CD4-positive, alpha-beta T cell treated with Interferon gamma for 1 hour (primary cell): ENCODE measurements around the gene CWC27.
A peak's percentile ranks its signal among the peaks of the same experiment; 100 is the strongest.

Experiments used
- DNase-seq: peaks from one replicate; pipeline ENCODE4 v3.0.0-alpha.2; 2020

The CWC27 gene

GRCh38 chr5:64768358-64769312 is at the start of gene CWC27, which contains the start of gene SREK1IP1:
Gene CWC27 (plus strand): TSS chr5:64768930. CDS start chr5:64769147, 217 bp downstream.
Gene SREK1IP1 (minus strand): TSS chr5:64768691. CDS start chr5:64768517, 174 bp downstream.
- peak; percentile 77 for DNase-seq

DNA sequence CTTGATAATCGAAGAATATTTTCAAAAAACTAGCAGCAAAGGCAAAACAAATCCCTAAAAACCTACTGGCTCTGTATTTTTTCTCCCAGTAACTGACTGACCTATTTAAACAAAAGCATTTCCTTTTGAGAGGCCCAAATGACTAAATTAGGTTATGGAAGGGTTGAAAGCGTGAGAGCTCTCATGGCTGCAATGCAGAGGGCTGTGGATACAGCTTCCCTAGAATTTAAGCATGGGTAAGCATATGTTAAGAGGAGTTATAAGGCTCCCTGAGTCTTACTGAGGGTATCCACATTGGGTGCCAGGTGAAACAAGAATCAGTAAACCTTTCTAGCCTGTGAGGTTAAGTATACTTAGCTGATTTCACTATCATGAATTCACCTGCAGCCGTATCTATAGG is 46.1 kb upstream of the CWC27 start:
- no peak for DNase-seq

- no peak for DNase-seq
Measured at GRCh38 chr5:64727150-64727549, 41.6 kb upstream of the CWC27 start.

GRCh38 chr5:64742411-64742810 is 26.3 kb upstream of the CWC27 start:
- DNase-seq, result no peak

- DNase-seq, result no peak
Measured at GRCh38 chr5:64742821-64743220, 25.9 kb upstream of the CWC27 start.

DNA sequence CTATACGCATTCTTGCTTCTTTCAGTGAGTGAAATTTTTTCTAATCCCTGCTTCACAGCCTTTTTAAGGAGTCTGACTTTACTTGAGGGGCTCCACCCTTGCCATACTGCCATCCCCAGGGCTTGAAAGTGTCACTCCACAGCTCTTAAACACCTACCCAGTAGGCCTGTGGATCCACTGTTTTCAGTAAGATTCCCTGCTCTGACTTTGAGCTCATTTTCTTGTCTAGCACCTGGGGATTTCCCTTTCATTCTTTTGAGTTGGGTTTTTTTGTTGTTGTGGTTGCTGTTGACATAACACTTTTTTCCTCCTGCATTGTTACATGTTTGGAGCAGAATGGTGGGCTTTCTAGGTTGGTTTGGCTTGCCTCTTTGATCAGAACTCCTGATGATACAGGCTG is 23.8 kb upstream of the CWC27 start:
- no peak for DNase-seq

GRCh38 chr5:64746446-64746845 is 22.3 kb upstream of the CWC27 start:
- DNase-seq, result no peak

- no peak for DNase-seq
Measured at GRCh38 chr5:64749385-64749784, 19.3 kb upstream of the CWC27 start.

- DNase-seq, result no peak
Measured at GRCh38 chr5:64754066-64754465, 14.7 kb upstream of the CWC27 start.

DNA sequence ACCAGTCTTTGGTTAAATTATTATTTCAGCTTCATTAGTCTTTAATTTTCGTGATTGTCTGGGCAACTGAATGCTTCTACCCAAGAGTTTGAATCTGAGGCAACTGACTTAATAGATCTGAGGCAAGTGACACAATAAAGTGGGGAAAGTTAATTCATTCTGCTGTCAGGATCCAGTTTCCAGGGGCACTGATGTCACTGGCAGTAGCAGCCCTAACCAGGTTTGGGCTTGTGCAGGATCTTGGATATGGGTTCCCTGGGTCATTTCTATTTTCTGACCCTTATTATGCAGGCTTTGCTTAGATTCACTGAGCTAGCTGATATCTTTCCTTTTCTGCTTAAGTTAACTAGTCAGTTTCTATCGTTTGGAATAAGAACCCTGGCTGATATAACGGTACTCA is 9.8 kb upstream of the CWC27 start:
- no peak for DNase-seq

DNA sequence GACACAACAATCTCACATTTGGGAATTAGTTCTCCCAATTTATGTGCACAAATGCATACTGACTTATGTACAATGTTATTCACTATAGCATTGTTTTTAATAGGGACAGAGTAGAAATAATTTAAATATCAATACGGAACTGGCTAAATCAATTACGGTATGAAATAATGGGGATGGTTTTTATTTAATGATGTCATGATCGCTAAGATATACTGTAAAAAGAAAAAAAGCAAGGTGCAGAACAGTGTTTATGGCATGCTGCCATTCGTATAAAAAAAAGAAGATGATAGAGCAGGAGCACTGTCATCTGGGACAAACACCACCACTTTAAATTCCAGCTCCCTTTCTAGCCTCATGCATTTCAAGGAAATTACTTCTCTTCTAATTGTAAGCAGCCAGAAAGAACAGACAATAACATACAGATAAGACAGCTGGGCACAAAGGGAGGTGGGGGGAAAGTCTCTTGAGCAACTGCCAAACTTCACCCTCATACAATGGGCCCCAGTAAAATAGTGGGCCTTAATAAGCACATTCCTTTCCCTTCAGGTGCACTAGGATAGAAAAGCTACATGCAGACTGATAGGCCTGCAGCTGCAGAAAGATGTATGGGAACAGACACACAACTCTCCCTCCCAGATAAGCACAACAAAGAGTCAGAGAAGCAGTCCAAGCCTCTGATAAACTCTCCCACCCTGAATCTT is 8.6 kb upstream of the CWC27 start:
- no peak for DNase-seq

DNA sequence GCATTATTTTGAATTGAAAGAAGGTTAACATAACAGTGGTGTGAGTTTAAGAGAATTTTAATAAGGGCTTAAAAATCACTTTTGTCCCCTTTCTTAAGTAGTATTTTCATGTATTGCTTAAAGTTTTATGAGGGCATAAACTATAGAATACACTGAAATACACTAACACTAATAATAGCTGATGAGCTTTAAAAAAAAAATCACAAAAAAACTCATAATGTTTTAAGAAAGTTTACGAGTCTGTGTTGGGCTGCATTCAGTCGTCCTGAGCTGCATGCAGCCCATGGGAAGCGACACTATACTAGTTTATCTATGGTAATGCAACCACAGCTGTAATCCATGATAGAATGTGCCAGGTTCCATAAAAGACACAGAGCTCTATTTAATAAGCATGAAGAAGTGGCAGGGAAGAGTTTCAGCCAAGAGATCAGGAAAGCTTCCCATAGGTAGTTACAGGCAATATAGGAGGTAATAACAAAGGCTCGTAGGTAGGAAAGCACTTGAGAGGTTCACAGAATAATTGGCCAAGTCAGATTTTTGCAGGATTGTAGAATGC is 4.7 kb upstream of the CWC27 start:
- DNase-seq, result no peak

GRCh38 chr5:64765804-64766504 is 2.8 kb upstream of the CWC27 start:
- no peak for DNase-seq

- DNase-seq, result no peak
Measured at GRCh38 chr5:64766941-64767340, 1.8 kb upstream of the CWC27 start.

DNA sequence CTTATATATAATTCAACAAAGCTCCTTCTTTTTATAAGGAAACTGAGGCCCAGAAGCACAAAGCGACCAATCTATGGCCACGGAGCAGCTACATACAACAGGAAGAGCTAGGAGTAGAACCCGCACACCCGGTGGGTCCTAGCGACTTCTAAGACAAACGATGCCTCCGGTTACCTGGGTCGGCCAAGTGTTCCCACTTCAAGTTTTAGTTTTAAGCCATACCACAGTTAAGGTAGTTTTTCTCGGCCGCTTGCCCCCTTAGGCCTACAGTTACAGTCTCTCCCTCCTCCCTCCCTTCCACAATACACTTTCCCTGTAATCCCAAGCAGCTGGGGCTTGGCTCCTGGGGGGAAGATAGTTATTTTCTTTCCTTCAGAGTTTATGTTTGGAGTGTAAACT is 772 bp upstream of the CWC27 start:
- no peak for DNase-seq

GRCh38 chr5:64769855-64770254 is 1.1 kb downstream of the CWC27 start:
- no peak for DNase-seq

- no peak for DNase-seq
Measured at GRCh38 chr5:64771736-64772135, 3.0 kb downstream of the CWC27 start.

DNA sequence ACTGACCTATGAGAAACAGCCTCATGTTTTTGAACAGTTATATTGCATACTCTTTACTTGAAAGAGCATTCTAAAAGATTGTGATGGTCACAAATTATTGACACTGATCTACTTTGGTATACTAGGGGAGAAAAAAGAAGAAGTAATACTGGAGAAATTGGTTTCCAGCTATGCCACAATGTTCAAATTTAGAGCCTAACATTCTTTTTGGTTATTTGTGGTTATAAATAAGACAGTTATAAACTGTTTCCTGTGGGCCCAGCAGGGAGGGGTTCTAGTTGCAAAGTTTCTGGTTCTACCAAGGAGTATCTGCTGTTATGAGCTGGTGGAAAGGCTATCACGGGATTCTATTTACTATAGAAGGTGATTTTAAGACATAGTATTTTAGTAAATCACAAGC is 4.8 kb downstream of the CWC27 start:
- no peak for DNase-seq

GRCh38 chr5:64775291-64775690 is 6.6 kb downstream of the CWC27 start:
- no peak for DNase-seq

DNA sequence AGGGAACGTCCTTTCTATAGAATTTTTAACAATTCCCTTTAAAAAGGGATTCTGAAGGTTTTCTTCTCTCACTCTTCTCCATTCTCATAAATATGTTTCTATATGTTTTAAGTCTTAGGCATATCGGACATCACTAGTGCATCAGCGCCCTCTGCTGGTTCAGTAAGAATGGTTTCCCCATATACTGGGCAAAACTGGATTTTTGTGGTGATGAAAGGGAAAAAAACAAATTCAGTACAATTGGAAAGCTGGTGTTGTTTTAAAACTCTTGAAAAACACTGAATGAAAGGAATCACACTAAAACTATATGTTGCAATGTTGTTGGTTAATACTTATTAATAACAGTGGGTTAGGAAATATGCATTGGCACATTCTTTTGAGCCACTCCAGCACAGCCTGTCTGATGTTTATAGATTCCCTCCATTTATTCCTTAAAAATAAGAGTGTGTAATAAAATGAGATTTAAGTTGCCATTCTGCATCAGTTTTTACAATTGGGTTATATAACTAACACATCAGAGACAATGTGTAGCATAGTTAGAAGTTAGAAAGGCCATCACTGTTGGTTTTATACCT is 15.8 kb downstream of the CWC27 start:
- peak; percentile 54 for DNase-seq

DNA sequence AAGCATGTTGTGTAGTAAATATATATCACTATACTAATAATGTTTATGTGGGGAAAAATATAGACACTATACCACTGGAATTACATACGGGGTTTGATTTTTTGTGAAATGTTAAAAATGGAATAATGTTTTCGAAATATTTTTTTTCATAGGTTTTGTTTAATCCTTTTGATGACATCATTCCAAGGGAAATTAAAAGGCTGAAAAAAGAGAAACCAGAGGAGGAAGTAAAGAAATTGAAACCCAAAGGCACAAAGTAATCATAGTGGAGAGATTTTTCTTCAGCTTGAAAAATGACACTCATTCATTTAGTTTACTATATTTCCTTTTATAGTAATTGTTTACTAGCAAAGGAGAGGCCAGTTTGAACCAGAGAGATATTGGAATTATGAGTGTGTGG is 17.6 kb downstream of the CWC27 start:
- DNase-seq, result no peak

DNA sequence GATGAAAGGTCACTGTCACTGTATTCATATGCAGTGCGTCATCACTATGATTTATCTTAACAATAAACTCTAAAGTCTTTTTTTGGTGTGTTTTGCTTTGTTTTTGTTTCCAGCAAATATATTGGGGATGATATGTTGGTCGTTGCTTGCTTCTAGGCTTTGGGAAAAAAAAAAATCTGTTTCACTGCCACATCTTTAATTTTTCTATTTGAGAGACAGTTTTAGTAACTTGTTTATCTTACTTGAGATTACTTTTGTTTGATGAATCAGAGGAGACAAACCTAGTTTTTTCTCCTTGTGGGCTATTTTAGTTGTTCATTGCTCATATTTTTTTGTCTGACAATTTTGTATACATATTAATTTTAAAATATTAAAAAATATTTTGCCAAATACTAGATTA is 19.4 kb downstream of the CWC27 start:
- no peak for DNase-seq

GRCh38 chr5:64789457-64789856 is 20.7 kb downstream of the CWC27 start:
- no peak for DNase-seq
